Endothelial cell of umbilical vein (primary cell): ENCODE results near the gene SRSF1. TPM values are rescaled to one million over a fixed set of nuclear protein-coding genes. Genes with fewer than 3 reads are reported as not detected.

Experiments used
- BruUV-seq: library from RNA; stranded (reverse); fragments of 400-500 nt; replicated peaks from 2 replicates; lab custom pipeline; 2021; lab: Mats Ljungman, UMichigan
- CTCF ChIA-PET: fragments of 300-600, 350-600 bp; sonication (Branson Sonifier 250); formaldehyde crosslinking; loops from one replicate; lab custom pipeline; 2021; ENCODE audit warnings: antibody characterized with exemption, inconsistent platforms; lab: Charles Lee
- POLR2A ChIA-PET: fragments of 300-600, 350-600 bp; sonication (Branson Sonifier 250); formaldehyde crosslinking; loops from one replicate; lab custom pipeline; 2021; ENCODE audit warnings: antibody characterized with exemption, inconsistent platforms; lab: Charles Lee
- DNase-seq: peaks from one replicate; pipeline ENCODE4 v3.0.0-alpha.2; 2011; ENCODE audit warnings: low read depth, low spot score
- FAIRE-seq: peaks from 2 replicates; lab custom pipeline; 2011; peaks lifted over from hg19 to GRCh38; lab: Jason Lieb, UNC
- H2AFZ ChIP-seq: 2 replicates; pipeline ENCODE4 v1.6.0; 2012; ENCODE audit warnings: low read depth, low read length, control low read depth, inconsistent platforms
- H3K27ac ChIP-seq: 2 replicates; pipeline ENCODE4 v1.5.1; 2011; ENCODE audit warnings: low read depth, mild to moderate bottlenecking, control low read depth, low read length, moderate library complexity; ENCODE audit not compliant: insufficient read depth
- H3K27me3 ChIP-seq, 2 experiments: 2 replicates each; pipeline versions ENCODE4 v1.6.0 to v1.6.1; 2011; ENCODE audit warnings: low read length in 2 of 2, mixed read lengths in 1 of 2; ENCODE audit not compliant: control insufficient read depth in 2 of 2, insufficient read depth in 2 of 2
- H3K36me3 ChIP-seq, 2 experiments: 2 replicates in 1 of 2; 3 replicates in 1 of 2; pipeline ENCODE4 v1.5.1; 2011; ENCODE audit warnings: low read length in 2 of 2, mild to moderate bottlenecking in 1 of 2, moderate library complexity in 1 of 2; ENCODE audit not compliant: control insufficient read depth in 2 of 2, insufficient read depth in 2 of 2; ENCODE audit errors: extremely low read depth in 1 of 2
- H3K4me1 ChIP-seq: 3 replicates; pipeline ENCODE4 v1.5.1; 2011; ENCODE audit warnings: mild to moderate bottlenecking, low read length; ENCODE audit not compliant: control insufficient read depth, insufficient read depth; ENCODE audit errors: extremely low read depth
- H3K4me2 ChIP-seq: 2 replicates; pipeline ENCODE4 v1.6.1; 2011; ENCODE audit warnings: low read length, control low read depth, mixed read lengths; ENCODE audit not compliant: insufficient read depth
- H3K4me3 ChIP-seq, 3 experiments: fragments of 200-600 bp in 1 of 3; sonication (generic), shearing (Covaris generic) in 1 of 3; replicated peaks in 1 of 3; 2 replicates each; pipeline ENCODE4 v1.5.1; 2011 to 2016; ENCODE audit warnings: control low read depth in 3 of 3, low read length in 3 of 3, mild to moderate bottlenecking in 2 of 3, inconsistent platforms in 1 of 3, low read depth in 1 of 3, moderate library complexity in 1 of 3; ENCODE audit not compliant: insufficient read depth in 1 of 3
- H3K79me2 ChIP-seq: 2 replicates; pipeline ENCODE4 v1.6.0; 2012; ENCODE audit warnings: low read length, inconsistent platforms; ENCODE audit not compliant: control insufficient read depth, insufficient read depth
- H3K9ac ChIP-seq: replicated peaks from 2 replicates; pipeline ENCODE3; 2011; ENCODE audit warnings: low read length, control low read depth; ENCODE audit not compliant: insufficient read depth; ENCODE audit errors: extremely low read depth
- H3K9me1 ChIP-seq: replicated peaks from 3 replicates; pipeline ENCODE4 v1.6.0; 2011; ENCODE audit warnings: mild to moderate bottlenecking, low read length; ENCODE audit not compliant: control insufficient read depth, insufficient read depth; ENCODE audit errors: extremely low read depth
- H3K9me3 ChIP-seq: replicated peaks from 2 replicates; pipeline ENCODE4 v1.5.1; 2012; ENCODE audit warnings: low read length, inconsistent platforms; ENCODE audit not compliant: control insufficient read depth, insufficient read depth
- H4K20me1 ChIP-seq: replicated peaks from 2 replicates; pipeline ENCODE3; 2011; ENCODE audit warnings: mild to moderate bottlenecking, low read length; ENCODE audit not compliant: control insufficient read depth, insufficient read depth; ENCODE audit errors: extremely low read depth
- EZH2 ChIP-seq: IDR thresholded peaks from 2 replicates; pipeline ENCODE4 v1.6.1; 2012; ENCODE audit warnings: borderline replicate concordance, low read depth, mild to moderate bottlenecking, moderate library complexity, low read length, inconsistent platforms; ENCODE audit not compliant: severe bottlenecking
- FOS ChIP-seq: IDR thresholded peaks from 2 replicates; pipeline ENCODE4 v1.6.1; 2011; ENCODE audit warnings: mild to moderate bottlenecking, low read length, moderate library complexity, borderline replicate concordance; ENCODE audit not compliant: insufficient read depth
- GATA2 ChIP-seq: IDR thresholded peaks from 2 replicates; pipeline ENCODE4 v1.7.0; 2011; ENCODE audit warnings: low read depth, mild to moderate bottlenecking, moderate library complexity, mixed read lengths, low read length; ENCODE audit not compliant: insufficient read length, insufficient read depth
- POLR2A ChIP-seq: IDR thresholded peaks from 2 replicates; pipeline ENCODE4 v1.6.1; 2012; ENCODE audit warnings: low read depth, mild to moderate bottlenecking, control low read depth, low read length
- POLR2AphosphoS5 ChIP-seq: IDR thresholded peaks from 2 replicates; pipeline ENCODE4 v1.6.1; 2012; ENCODE audit warnings: low read depth, mild to moderate bottlenecking, control low read depth, low read length, moderate library complexity; ENCODE audit not compliant: insufficient read depth
- dilution Hi-C: fragments of 300-500 bp; cut with MboI; formaldehyde crosslinking; loops from one replicate; pipeline ENCODE4 v1.15.0; 2019; ENCODE audit warnings: low sequenced_read_pairs; ENCODE audit not compliant: extremely low pct_ligation_motif_present
- intact Hi-C: fragments of 100-400 bp; cut with micrococcal nuclease; formaldehyde crosslinking; loops from one replicate; pipeline ENCODE4 v1.10.0; 2022
- polyA plus RNA-seq, 4 experiments: library from polyadenylated mRNA; depleted of rRNA in 3 of 4; stranded (reverse) in 3 of 4; unstranded in 1 of 4; fragments of >200 nt; gene quantifications; 2 replicates each; pipeline versions ENCODE4 v1.2.1 to v1.2.3, GENCODE V29; 2011 to 2012; ENCODE audit warnings: missing spikeins in 1 of 4
- total RNA-seq: library from RNA; stranded (reverse); gene quantifications from 2 replicates; pipeline ENCODE4 v1.2.3, GENCODE V29; 2021

Gene SRSF1
- total and polyA plus RNA-seq, 2 donors (not counting 3 experiments of a cell fraction or from before 2014, with no cell fraction given) = 133 to 316 TPM

- no peak overlapping the region for H3K9ac ChIP-seq
- no peak overlapping the region for H2AFZ ChIP-seq
- H3K4me2 ChIP-seq = no peak overlapping the region
- H3K9me3 ChIP-seq = no peaks in the 10 kb centered on the region
- no peaks in the 10 kb centered on the region for H3K9me1 ChIP-seq
- H3K4me3 ChIP-seq = no peak overlapping the region
- intact Hi-C loops (no loop called here), dilution Hi-C loops (no loop called here)
- no peak for DNase-seq
- BruUV-seq = no TSS peak
- no peaks in the 10 kb centered on the region for H4K20me1 ChIP-seq
- peaks cover 22% of the 10 kb centered on the region for H3K4me1 ChIP-seq
- ChIA-PET POLR2A (interaction anchor here (1.5 kb wide), 1 partner anchor 28 kb away, joined by 3 read pairs; no protein-coding TSS in a partner anchor), CTCF (interaction anchor here (3.7 to 5.3 kb wide), 2 partner anchors 29 to 98 kb away, joined by 33 to 45 read pairs; no protein-coding TSS in a partner anchor)
- peaks cover 2 to 7% of the 10 kb centered on the region in 2 experiments for H3K27me3 ChIP-seq
- H3K79me2 ChIP-seq = no peaks in the 10 kb centered on the region
- TF ChIP-seq GATA2 (no peak), POLR2AphosphoS5 (no peak), POLR2A (no peak), EZH2 (no peak), FOS (no peak)
- FAIRE-seq = no peak
- no peak overlapping the region for H3K27ac ChIP-seq
- H3K36me3 ChIP-seq = no peaks in the 10 kb centered on the region
Measured at GRCh38 chr17:57957120-57957850, 49.8 kb downstream of the SRSF1 start.
